SK-N-MC (cell line): ENCODE data around the gene AGAP1.
A peak's percentile ranks its signal among the peaks of the same experiment; 100 is the strongest.

Experiments
- DNase-seq: peaks from one replicate; pipeline ENCODE4 v3.0.0-alpha.2; 2011; ENCODE audit warnings: low read depth, low spot score
- H3K27ac ChIP-seq: fragments of 200-600 bp; sonication (generic); 2 replicates; pipeline ENCODE4 v1.5.1; 2016; ENCODE audit warnings: mixed run types
- H3K36me3 ChIP-seq: fragments of 200-600 bp; sonication (generic); 2 replicates; pipeline ENCODE4 v1.6.1; 2017; ENCODE audit warnings: antibody characterized with exemption, low read length, mixed read lengths; ENCODE audit not compliant: insufficient read depth
- H3K4me3 ChIP-seq: fragments of 200-600 bp; sonication (generic); 2 replicates; pipeline ENCODE4 v1.5.1; 2016
- H3K9ac ChIP-seq: fragments of 200-600 bp; sonication (generic); 2 replicates; pipeline ENCODE4 v1.8.0; 2017; ENCODE audit warnings: mixed run types, mixed read lengths; ENCODE audit not compliant: insufficient read length
- H3K9me3 ChIP-seq: fragments of 200-600 bp; sonication (generic); 2 replicates; pipeline ENCODE4 v1.6.1; 2017; ENCODE audit warnings: low read depth, mild to moderate bottlenecking, antibody characterized with exemption, low read length, moderate library complexity, mixed read lengths
- EZH2 ChIP-seq: fragments of 200-600 bp; sonication (generic); IDR thresholded peaks from one replicate; pipeline ENCODE4 v1.6.1; 2017; ENCODE audit warnings: antibody characterized with exemption
- FOXP2 ChIP-seq: optimal IDR thresholded peaks from 2 replicates; pipeline ENCODE3; 2011; ENCODE audit warnings: mild to moderate bottlenecking, moderate library complexity; ENCODE audit not compliant: insufficient read depth; ENCODE audit errors: extremely low read length, control extremely low read depth
- POLR2AphosphoS5 ChIP-seq: IDR thresholded peaks from 2 replicates; pipeline ENCODE4 v1.6.1; 2012; ENCODE audit warnings: mild to moderate bottlenecking, low read depth, low read length, borderline replicate concordance

The AGAP1 gene

GRCh38 chr2:235553696-235554100 lies 59.9 kb downstream of the AGAP1 start:
- DNase-seq = no peak
- no peaks in the 10 kb centered on the region for H3K36me3 ChIP-seq
- H3K27ac ChIP-seq = no peak overlapping the region
- H3K9me3 ChIP-seq = no peaks in the 10 kb centered on the region
- no peak overlapping the region for H3K4me3 ChIP-seq
- no peak overlapping the region for H3K9ac ChIP-seq
- no peak for TF ChIP-seq FOXP2
- no peak for TF ChIP-seq EZH2
- no peak for TF ChIP-seq POLR2AphosphoS5

DNA sequence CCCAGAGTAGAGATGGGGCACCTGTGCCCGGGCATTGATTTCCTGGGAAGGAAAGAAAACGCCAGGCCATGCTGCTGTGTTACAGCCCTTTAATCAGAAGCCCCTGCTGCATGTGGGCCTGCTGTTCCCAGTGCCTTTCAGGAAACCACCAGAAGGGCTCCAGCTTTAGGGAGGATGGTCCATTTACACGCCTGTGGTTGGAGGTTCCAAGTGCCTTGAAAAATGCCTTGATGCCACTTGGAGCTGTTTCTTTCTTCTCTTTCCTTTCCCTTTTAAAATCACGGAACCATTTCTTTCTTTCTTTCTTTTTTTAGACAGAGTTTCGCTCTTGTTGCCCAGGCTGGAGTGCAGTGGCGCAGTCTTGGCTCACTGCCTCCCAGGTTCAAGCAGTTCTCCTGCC lies 60.5 kb downstream of the AGAP1 start:
- no peak for DNase-seq
- Histone ChIP-seq H3K4me3 (no peak overlapping the region), H3K9ac (no peak overlapping the region), H3K9me3 (no peaks in the 10 kb centered on the region), H3K36me3 (no peaks in the 10 kb centered on the region), H3K27ac (no peak overlapping the region)
- TF ChIP-seq POLR2AphosphoS5 (no peak), EZH2 (no peak), FOXP2 (no peak)

GRCh38 chr2:235554936-235555335 lies 61.1 kb downstream of the AGAP1 start:
- TF ChIP-seq FOXP2 = no peak
- no peak for TF ChIP-seq EZH2
- no peak for TF ChIP-seq POLR2AphosphoS5
- H3K9ac ChIP-seq = no peak overlapping the region
- no peak for DNase-seq
- no peak overlapping the region for H3K27ac ChIP-seq
- H3K9me3 ChIP-seq = no peaks in the 10 kb centered on the region
- no peaks in the 10 kb centered on the region for H3K36me3 ChIP-seq
- H3K4me3 ChIP-seq = no peak overlapping the region

DNA sequence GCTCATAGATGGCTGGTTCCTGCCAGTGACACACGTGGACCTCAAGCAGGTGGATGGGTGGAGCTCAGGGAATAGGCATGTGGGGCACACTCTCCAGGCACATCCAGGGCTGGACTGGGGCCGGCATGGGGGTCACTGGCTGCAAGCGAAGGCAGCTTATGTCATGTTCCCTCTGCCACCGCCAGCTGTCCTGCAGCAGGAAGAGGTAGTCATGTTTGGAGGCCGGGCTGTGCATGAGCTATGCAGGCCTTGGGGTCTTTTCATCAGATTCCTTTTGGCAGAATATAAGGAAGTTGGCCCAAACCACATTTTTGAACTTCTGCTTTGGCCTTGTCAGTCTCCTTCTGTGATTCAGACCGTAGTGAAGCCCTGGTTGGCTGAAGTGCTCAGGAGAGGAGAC lies 61.5 kb downstream of the AGAP1 start:
- H3K27ac ChIP-seq = no peak overlapping the region
- H3K4me3 ChIP-seq = no peak overlapping the region
- H3K36me3 ChIP-seq = no peaks in the 10 kb centered on the region
- no peak overlapping the region for H3K9ac ChIP-seq
- no peaks in the 10 kb centered on the region for H3K9me3 ChIP-seq
- DNase-seq = no peak
- TF ChIP-seq FOXP2 = no peak
- TF ChIP-seq EZH2 = no peak
- TF ChIP-seq POLR2AphosphoS5 = no peak

- no peak for DNase-seq
- no peak overlapping the region for H3K9ac ChIP-seq
- H3K9me3 ChIP-seq = no peaks in the 10 kb centered on the region
- no peak overlapping the region for H3K4me3 ChIP-seq
- no peaks in the 10 kb centered on the region for H3K36me3 ChIP-seq
- TF ChIP-seq POLR2AphosphoS5 = no peak
- TF ChIP-seq EZH2 = no peak
- no peak for TF ChIP-seq FOXP2
- H3K27ac ChIP-seq = no peak overlapping the region
These were observed 62.2 kb downstream of the AGAP1 start for GRCh38 chr2:235556086-235556485.

DNA sequence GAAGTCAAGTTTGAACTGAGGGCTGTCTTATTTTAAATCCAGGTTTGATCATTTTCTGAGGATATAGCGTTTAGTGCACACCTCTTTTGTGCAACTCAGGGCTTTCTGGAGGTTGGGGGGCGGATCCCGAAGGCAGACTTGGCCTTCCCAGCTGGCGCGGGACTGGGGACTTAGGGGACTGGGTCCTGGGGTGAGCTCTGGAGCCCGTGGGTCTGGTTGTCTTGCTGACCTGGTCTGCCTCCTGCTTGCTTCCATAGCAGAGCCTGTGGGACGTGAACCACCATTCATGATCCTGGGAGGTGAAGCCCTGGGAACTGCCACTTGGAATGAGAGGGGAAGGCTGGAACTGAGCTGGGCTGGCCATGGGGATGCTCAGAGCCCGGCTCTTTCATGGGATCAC lies 63.1 kb downstream of the AGAP1 start:
- DNase-seq = no peak
- Histone ChIP-seq H3K9ac (no peak overlapping the region), H3K4me3 (no peak overlapping the region), H3K36me3 (no peaks in the 10 kb centered on the region), H3K9me3 (no peaks in the 10 kb centered on the region), H3K27ac (no peak overlapping the region)
- no peak for TF ChIP-seq FOXP2
- TF ChIP-seq POLR2AphosphoS5 = no peak
- no peak for TF ChIP-seq EZH2

DNA sequence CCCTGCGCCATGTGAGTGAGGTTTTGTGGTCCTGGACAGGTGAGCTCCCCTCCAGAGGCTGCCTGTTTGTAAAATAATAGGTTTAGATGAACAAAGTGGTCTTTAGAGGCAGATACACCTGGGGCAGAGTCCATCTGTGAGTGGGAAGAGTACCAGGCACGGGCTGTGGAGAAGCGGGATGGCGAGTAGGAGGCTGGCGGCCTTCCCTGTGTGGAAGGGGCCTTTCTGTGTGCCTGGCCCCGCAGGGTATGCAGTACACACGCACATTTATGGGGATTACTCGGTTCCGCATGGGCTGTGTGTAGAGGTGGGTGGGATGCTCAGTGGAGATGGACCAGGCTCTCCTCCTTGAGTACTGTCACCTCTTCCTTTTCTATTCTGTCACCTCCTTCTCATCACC lies 64.1 kb downstream of the AGAP1 start:
- H3K36me3 ChIP-seq = no peaks in the 10 kb centered on the region

DNA sequence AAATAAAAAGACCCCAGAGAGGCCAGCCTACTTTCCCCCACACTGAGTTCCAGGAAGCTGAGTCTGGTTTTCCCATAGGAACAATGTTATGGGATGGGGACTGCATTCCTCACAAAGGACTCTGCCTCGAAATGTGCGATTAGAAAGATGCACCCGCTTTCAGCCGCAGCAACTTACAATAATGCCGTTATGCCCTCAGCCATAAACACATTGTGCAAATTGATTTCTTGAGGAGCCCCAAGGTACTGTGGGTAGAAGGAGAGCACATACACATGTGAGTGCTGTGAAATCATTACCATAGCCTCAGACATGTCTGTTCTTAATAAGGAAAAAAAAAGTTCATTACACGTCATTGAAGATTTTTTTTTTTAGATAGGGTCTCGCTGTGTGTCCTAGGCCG lies 64.7 kb downstream of the AGAP1 start:
- no peak for DNase-seq
- Histone ChIP-seq H3K27ac (peak overlapping the region; percentile 22; the same call in 1 of the 2 replicates), H3K9ac (no peak overlapping the region), H3K4me3 (no peak overlapping the region), H3K36me3 (no peaks in the 10 kb centered on the region), H3K9me3 (no peaks in the 10 kb centered on the region)
- TF ChIP-seq EZH2 = no peak
- TF ChIP-seq FOXP2 = no peak
- TF ChIP-seq POLR2AphosphoS5 = no peak

More for the DNA sequence above, 64.1 kb downstream of the AGAP1 start:
- TF ChIP-seq FOXP2 (no peak), POLR2AphosphoS5 (no peak), EZH2 (no peak)
- Histone ChIP-seq H3K9me3 (no peaks in the 10 kb centered on the region), H3K9ac (no peak overlapping the region), H3K27ac (no peak overlapping the region), H3K4me3 (no peak overlapping the region)
- no peak for DNase-seq

DNA sequence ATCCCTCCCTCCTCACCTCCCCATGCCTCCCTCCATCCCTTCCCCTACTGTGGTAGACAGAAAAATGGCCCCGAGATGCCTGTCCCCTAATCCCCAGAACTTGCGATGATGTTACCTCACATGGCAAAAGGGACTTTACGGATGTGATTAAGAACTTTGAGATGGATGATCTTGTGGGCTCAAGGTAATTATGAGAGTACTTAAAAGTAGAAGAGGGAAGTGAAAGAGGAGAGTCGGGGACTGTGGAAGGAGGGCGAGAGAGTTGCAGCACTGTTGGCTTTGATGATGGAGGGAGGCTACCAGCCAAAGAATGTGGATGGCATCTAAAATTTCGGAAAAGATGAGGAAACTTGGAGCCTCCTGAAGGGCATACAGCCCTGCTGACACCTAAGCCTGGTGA lies 66.5 kb downstream of the AGAP1 start:
- Histone ChIP-seq H3K9ac (no peak overlapping the region), H3K27ac (no peak overlapping the region), H3K36me3 (no peaks in the 10 kb centered on the region), H3K4me3 (no peak overlapping the region), H3K9me3 (no peaks in the 10 kb centered on the region)
- no peak for TF ChIP-seq EZH2
- TF ChIP-seq POLR2AphosphoS5 = no peak
- no peak for TF ChIP-seq FOXP2
- DNase-seq = no peak
